Measurements from ENCODE around the gene CD2BP2.
"Not testable (repeated sequence)": the region's sequence is repeated elsewhere in the genome, so short reads cannot be mapped to it uniquely, and the experiment has no call there.

- not testable (repeated sequence) for TF ChIP-seq CTCF (conservative IDR thresholded peaks at IDR 0.05; ENCODE audit: low read depth, low read length); EZH2 (IDR thresholded peaks at IDR 0.05; ENCODE audit: borderline replicate concordance, low read depth, low read length, poor library complexity, severe bottlenecking)
Measured at GRCh38 chr16:30310937-30311336, 44.2 kb downstream of the CD2BP2 start.

Measured in A673 (cell line).